Measurements from ENCODE around the gene RAB3GAP1.
"Not testable (repeated sequence)": the region's sequence is repeated elsewhere in the genome, so short reads cannot be mapped to it uniquely, and the experiment has no call there.

Gene RAB3GAP1

GRCh38 chr2:135055182-135055786, 3.2 kb downstream of the RAB3GAP1 start:
- no peak for DNase-seq (ENCODE audit: low read depth in 2 of 2, low spot score in 1 of 2)

- no peak for DNase-seq (ENCODE audit: low read depth in 2 of 2, low spot score in 1 of 2)
These were observed 4.7 kb downstream of the RAB3GAP1 start for GRCh38 chr2:135056790-135057189.

- no peak for DNase-seq (ENCODE audit: low read depth in 2 of 2, low spot score in 1 of 2)
These were observed 7.5 kb downstream of the RAB3GAP1 start for GRCh38 chr2:135059577-135059976.

- DNase-seq (ENCODE audit: low read depth in 2 of 2, low spot score in 1 of 2): no peak
These were observed 11.1 kb downstream of the RAB3GAP1 start for GRCh38 chr2:135063210-135063609.

GRCh38 chr2:135064149-135064548, 12.1 kb downstream of the RAB3GAP1 start:
- DNase-seq (ENCODE audit: low read depth in 2 of 2, low spot score in 1 of 2): no peak

GRCh38 chr2:135066710-135067109, 14.6 kb downstream of the RAB3GAP1 start:
- no peak for DNase-seq (ENCODE audit: low read depth in 2 of 2, low spot score in 1 of 2)

- DNase-seq (ENCODE audit: low read depth in 2 of 2, low spot score in 1 of 2): no peak
These were observed 20.3 kb downstream of the RAB3GAP1 start for GRCh38 chr2:135072125-135072997.

GRCh38 chr2:135074216-135074615, 22.1 kb downstream of the RAB3GAP1 start:
- DNase-seq (ENCODE audit: low read depth in 2 of 2, low spot score in 1 of 2): no peak

GRCh38 chr2:135076556-135076955, 24.5 kb downstream of the RAB3GAP1 start:
- no peak for DNase-seq (ENCODE audit: low read depth in 2 of 2, low spot score in 1 of 2)

- DNase-seq (ENCODE audit: low read depth in 2 of 2, low spot score in 1 of 2): no peak
These were observed 26.3 kb downstream of the RAB3GAP1 start for GRCh38 chr2:135078417-135078816.

GRCh38 chr2:135086222-135086621, 34.1 kb downstream of the RAB3GAP1 start:
- DNase-seq (ENCODE audit: low read depth in 2 of 2, low spot score in 1 of 2): no peak

- DNase-seq (ENCODE audit: low read depth in 2 of 2, low spot score in 1 of 2): not testable (repeated sequence)
These were observed 37.5 kb downstream of the RAB3GAP1 start for GRCh38 chr2:135089597-135089996.

GRCh38 chr2:135091681-135092080, 39.6 kb downstream of the RAB3GAP1 start:
- DNase-seq (ENCODE audit: low read depth in 2 of 2, low spot score in 1 of 2): no peak

- DNase-seq (ENCODE audit: low read depth in 2 of 2, low spot score in 1 of 2): no peak
These were observed 41.1 kb downstream of the RAB3GAP1 start for GRCh38 chr2:135093193-135093592.

- no peak for DNase-seq (ENCODE audit: low read depth in 2 of 2, low spot score in 1 of 2)
These were observed 41.7 kb downstream of the RAB3GAP1 start for GRCh38 chr2:135093670-135094330.

GRCh38 chr2:135094508-135094907, 42.4 kb downstream of the RAB3GAP1 start:
- DNase-seq (ENCODE audit: low read depth in 2 of 2, low spot score in 1 of 2): no peak

GRCh38 chr2:135095591-135095990, 43.5 kb downstream of the RAB3GAP1 start:
- DNase-seq (ENCODE audit: low read depth in 2 of 2, low spot score in 1 of 2): no peak

GRCh38 chr2:135096665-135097446, 44.8 kb downstream of the RAB3GAP1 start:
- DNase-seq (ENCODE audit: low read depth in 2 of 2, low spot score in 1 of 2): no peak

GRCh38 chr2:135097532-135098231, 45.6 kb downstream of the RAB3GAP1 start:
- no peak for DNase-seq (ENCODE audit: low read depth in 2 of 2, low spot score in 1 of 2)

- DNase-seq (ENCODE audit: low read depth in 2 of 2, low spot score in 1 of 2): no peak
These were observed 47.9 kb downstream of the RAB3GAP1 start for GRCh38 chr2:135099802-135100483.
